PC-3 (cell line): Measurements from ENCODE around the gene CCDC30. TPM values are rescaled to one million over a fixed set of nuclear protein-coding genes. Genes with fewer than 3 reads are reported as not detected.

Experiments used
- ATAC-seq: fragments of 200-7000 bp; cut with Tn5 transposase; 2 replicates; pipeline ENCODE4 v1.9.1; 2020; ENCODE audit warnings: mild to moderate bottlenecking, moderate library complexity
- BruUV-seq: library from RNA; stranded (reverse); fragments of 400-500 nt; replicated peaks from 2 replicates; lab custom pipeline; 2021; lab: Mats Ljungman, UMichigan
- CTCF ChIA-PET: fragments of 300-600 bp; sonication (Branson Sonifier 250); formaldehyde crosslinking; loops from one replicate; lab custom pipeline; 2022; ENCODE audit warnings: antibody characterized with exemption; lab: Charles Lee
- POLR2A ChIA-PET: fragments of 300-600 bp; sonication (Branson Sonifier 250); formaldehyde crosslinking; loops from one replicate; lab custom pipeline; 2022; ENCODE audit warnings: antibody characterized with exemption; ENCODE audit not compliant: unreplicated experiment; lab: Charles Lee
- DNase-seq: peaks from one replicate; pipeline ENCODE4 v3.0.0-alpha.2; 2015
- H2AFZ ChIP-seq: fragments of 300-600 bp; sonication (generic); 2 replicates; pipeline ENCODE4 v1.6.0; 2016; ENCODE audit warnings: antibody characterized with exemption, low read length
- H3F3A ChIP-seq: fragments of 300-600 bp; sonication (generic); one replicate; pipeline ENCODE4 v1.6.0; 2017; ENCODE audit warnings: antibody characterized with exemption, low read length, control low read depth, mild to moderate bottlenecking; ENCODE audit not compliant: unreplicated experiment
- H3K27ac ChIP-seq: fragments of 300-600 bp; sonication (generic); 2 replicates; pipeline ENCODE4 v1.5.1; 2016; ENCODE audit warnings: mild to moderate bottlenecking, low read length
- H3K27me3 ChIP-seq: fragments of 300-600 bp; sonication (generic); 2 replicates; pipeline ENCODE4 v1.6.1; 2016; ENCODE audit warnings: low read length, mixed read lengths
- H3K36me3 ChIP-seq: fragments of 300-600 bp; sonication (generic); 2 replicates; pipeline ENCODE4 v1.6.1; 2016; ENCODE audit warnings: low read depth, mixed run types, low read length, mixed read lengths
- H3K4me1 ChIP-seq: fragments of 300-600 bp; sonication (generic); 2 replicates; pipeline ENCODE4 v1.5.1; 2016; ENCODE audit warnings: low read length; ENCODE audit not compliant: insufficient read depth
- H3K4me2 ChIP-seq: fragments of 300-600 bp; sonication (generic); 2 replicates; pipeline ENCODE4 v1.6.0; 2016; ENCODE audit warnings: low read length
- H3K4me3 ChIP-seq: fragments of 300-600 bp; sonication (generic); 2 replicates; pipeline ENCODE4 v1.5.1; 2016; ENCODE audit warnings: mild to moderate bottlenecking, low read length, mixed read lengths
- H3K79me2 ChIP-seq: fragments of 300-600 bp; sonication (generic); 2 replicates; pipeline ENCODE4 v1.6.1; 2017; ENCODE audit warnings: low read length, mixed read lengths
- H3K9ac ChIP-seq: fragments of 300-600 bp; sonication (generic); 2 replicates; pipeline ENCODE4 v1.6.0; 2016; ENCODE audit warnings: mild to moderate bottlenecking, low read length
- H3K9me2 ChIP-seq: fragments of 300-600 bp; sonication (generic); replicated peaks from 2 replicates; pipeline ENCODE4 v1.6.1; 2016; ENCODE audit warnings: mixed run types, low read length, mixed read lengths
- H3K9me3 ChIP-seq: fragments of 300-600 bp; sonication (generic); 2 replicates; pipeline ENCODE4 v1.6.1; 2016; ENCODE audit warnings: low read length, mixed read lengths
- H4K20me1 ChIP-seq: fragments of 300-600 bp; sonication (generic); 2 replicates; pipeline ENCODE4 v1.6.1; 2016; ENCODE audit warnings: low read length, mixed read lengths
- CTCF ChIP-seq: fragments of 300-600 bp; sonication (generic); conservative IDR thresholded peaks from 2 replicates; pipeline ENCODE4 v1.5.1; 2017; ENCODE audit warnings: antibody characterized with exemption, low read depth, mild to moderate bottlenecking, low read length
- EZH2 ChIP-seq: fragments of 300-600 bp; sonication (generic); IDR thresholded peaks from one replicate; pipeline ENCODE4 v1.6.1; 2017; ENCODE audit warnings: antibody characterized with exemption, mild to moderate bottlenecking, low read length; ENCODE audit not compliant: unreplicated experiment
- EZH2phosphoT487 ChIP-seq: fragments of 300-600 bp; sonication (generic); IDR thresholded peaks from 2 replicates; pipeline ENCODE4 v1.6.1; 2018; ENCODE audit warnings: mild to moderate bottlenecking, antibody characterized with exemption, low read length, borderline replicate concordance
- intact Hi-C: fragments of 100-400 bp; cut with micrococcal nuclease; formaldehyde crosslinking; loops from 2 replicates; pipeline ENCODE4 v1.9.0; 2023
- total RNA-seq: library from RNA; depleted of rRNA; stranded (reverse); fragments of >200 nt; gene quantifications from 2 replicates; pipeline ENCODE4 v1.2.3, GENCODE V29; 2014

CCDC30 gene
- total RNA-seq, 1 experiment from 2014 or later, result 0.58 TPM

GRCh38 chr1:42576935-42577334, 113.8 kb downstream of the CCDC30 start:
- H3K4me1 ChIP-seq, result no peaks in the 10 kb centered on the region
- DNase-seq (no peak), ATAC-seq (no peak)
- CTCF ChIA-PET, result no interaction called here
- no peaks in the 10 kb centered on the region for H4K20me1 ChIP-seq
- POLR2A ChIA-PET, result no interaction called here
- no peaks in the 10 kb centered on the region for H3K79me2 ChIP-seq
- H3K4me3 ChIP-seq, result no peak overlapping the region
- no peaks in the 10 kb centered on the region for H3K36me3 ChIP-seq
- no peak overlapping the region for H3K27ac ChIP-seq
- BruUV-seq, result no TSS peak
- intact Hi-C loops, result loop anchor here (10.0 kb wide), 1 partner anchor 188 kb away; the partner anchor contains the start of genes C1orf50 and P3H1
- TF ChIP-seq EZH2phosphoT487 (no peak), EZH2 (no peak), CTCF (no peak)
- H3K9ac ChIP-seq, result no peak overlapping the region
- no peaks in the 10 kb centered on the region for H3F3A ChIP-seq
- no peaks in the 10 kb centered on the region for H3K9me3 ChIP-seq
- H2AFZ ChIP-seq, result no peak overlapping the region
- no peaks in the 10 kb centered on the region for H3K27me3 ChIP-seq
- no peak overlapping the region for H3K4me2 ChIP-seq
- H3K9me2 ChIP-seq, result no peaks in the 10 kb centered on the region

- intact Hi-C loops, result no loop called here
- CTCF ChIA-PET, result no interaction called here
These were observed 122.9 kb downstream of the CCDC30 start for GRCh38 chr1:42586016-42586415.

More at GRCh38 chr1:42586016-42586415, 122.9 kb downstream of the CCDC30 start:
- Histone ChIP-seq H4K20me1 (no peaks in the 10 kb centered on the region), H3K9me3 (peaks cover 14% of the 10 kb centered on the region; the same call in 1 of the 2 replicates), H2AFZ (no peak overlapping the region), H3K9ac (no peak overlapping the region), H3K27ac (no peak overlapping the region), H3K27me3 (no peaks in the 10 kb centered on the region), H3F3A (no peaks in the 10 kb centered on the region), H3K9me2 (no peaks in the 10 kb centered on the region), H3K4me1 (no peaks in the 10 kb centered on the region), H3K4me3 (no peak overlapping the region), H3K79me2 (no peaks in the 10 kb centered on the region), H3K4me2 (no peak overlapping the region), H3K36me3 (no peaks in the 10 kb centered on the region)
- no peak for ATAC-seq
- POLR2A ChIA-PET, result no interaction called here
- BruUV-seq, result no TSS peak
- no peak for TF ChIP-seq EZH2phosphoT487
- no peak for TF ChIP-seq CTCF
- no peak for TF ChIP-seq EZH2
- no peak for DNase-seq
